Testis (tissue), 3 donors: ENCODE measurements around the gene MCTP1. TPM values are rescaled to one million over a fixed set of nuclear protein-coding genes. Genes with fewer than 3 reads are reported as not detected.
"Not testable (repeated sequence)": the region's sequence is repeated elsewhere in the genome, so short reads cannot be mapped to it uniquely, and the experiment has no call there.

ENCODE experiments used
- DNase-seq: peaks from one replicate; pipeline ENCODE4 v3.0.0-alpha.2; 2019
- H3K27ac ChIP-seq, 2 donors: fragments of 200-600 bp; sonication (generic); one replicate each; pipeline ENCODE4 v1.5.1; 2019
- H3K27me3 ChIP-seq: fragments of 200-600 bp; sonication (generic); one replicate; pipeline ENCODE4 v1.5.1; 2019
- H3K36me3 ChIP-seq: fragments of 200-600 bp; sonication (generic); one replicate; pipeline ENCODE4 v1.5.1; 2017; ENCODE audit warnings: low read depth; ENCODE audit errors: missing control alignments
- H3K4me1 ChIP-seq: fragments of 200-600 bp; sonication (generic); one replicate; pipeline ENCODE4 v1.5.1; 2019
- H3K4me3 ChIP-seq, 2 donors: fragments of 200-600 bp; sonication (generic); one replicate each; pipeline ENCODE4 v1.5.1; 2017 to 2019
- H3K9me3 ChIP-seq: fragments of 200-600 bp; sonication (generic); one replicate; pipeline ENCODE4 v1.5.1; 2017
- CTCF ChIP-seq, 3 experiments: fragments of 450-650 bp in 2 of 3; fragments of 200-600 bp in 1 of 3; sonication (generic) in 1 of 3; IDR thresholded peaks; one replicate each; pipeline ENCODE4 v1.5.1; 2016 to 2019; ENCODE audit warnings: antibody characterized with exemption in 3 of 3, mild to moderate bottlenecking in 2 of 3, moderate library complexity in 1 of 3
- POLR2A ChIP-seq: fragments of 450-650 bp; IDR thresholded peaks from one replicate; pipeline ENCODE4 v1.6.1; 2017; ENCODE audit warnings: antibody characterized with exemption, mild to moderate bottlenecking, moderate library complexity
- WGBS, 2 donors: methylation state at CpG; one replicate each; pipeline ENCODE4 v1.1.5; 2018; 5-methylcytosine and 5-hydroxymethylcytosine counted together
- intact Hi-C: fragments of 100-400 bp; cut with DNase I; formaldehyde crosslinking; loops from one replicate; pipeline ENCODE4 v1.15.1; 2023; ENCODE audit warnings: low total_unique reads
- polyA plus RNA-seq: library from polyadenylated mRNA; stranded (reverse); fragments of 350-450 nt; fragmentation: Illumina TruSeq; extraction: RNeasy Lipid Tissue Mini Kit (QIAGEN cat#74804); gene quantifications from one replicate; pipeline ENCODE4 v1.2.3, GENCODE V29; 2014; ENCODE audit warnings: low read depth, low replicate concordance; ENCODE audit not compliant: insufficient read depth
- total RNA-seq, 2 donors: library from RNA; depleted of rRNA; stranded (reverse); fragments of >200 nt; gene quantifications; one replicate each; pipeline ENCODE4 v1.2.3, GENCODE V29; 2016

The MCTP1 gene
- total and polyA plus RNA-seq, 3 donors from 2014 or later, result 7.4 to 15.5 (median 9.7) TPM

- no peak for TF ChIP-seq CTCF (IDR thresholded peaks at IDR 0.05)
- TF ChIP-seq POLR2A, result no peak
- intact Hi-C loops, result no loop called here
- Histone ChIP-seq H3K9me3 (no peaks in the 10 kb centered on the region), H3K27me3 (no peaks in the 10 kb centered on the region), H3K4me1 (no peaks in the 10 kb centered on the region), H3K4me3 (no peak overlapping the region), H3K27ac (no peak overlapping the region), H3K36me3 (no peaks in the 10 kb centered on the region)
- DNase-seq, result no peak
Observed at GRCh38 chr5:95148453-95148852, 136.4 kb downstream of the MCTP1 start.

- H3K9me3 ChIP-seq, H3K27me3 ChIP-seq, DNase-seq, H3K4me1 ChIP-seq, H3K36me3 ChIP-seq, H3K27ac ChIP-seq, intact Hi-C loops, H3K4me3 ChIP-seq: not testable (repeated sequence)
- 83 to 97% methylated on average over 2 of the region's 2 CpGs for WGBS, 2 donors
Observed at GRCh38 chr5:95143858-95144257, 141.0 kb downstream of the MCTP1 start.

- no peaks in the 10 kb centered on the region for H3K27me3 ChIP-seq
- no peaks in the 10 kb centered on the region for H3K9me3 ChIP-seq
- H3K4me3 ChIP-seq, result no peak overlapping the region
- 51 to 52% methylated on average over 3 of the region's 3 CpGs for WGBS, 2 donors
- H3K36me3 ChIP-seq, result no peaks in the 10 kb centered on the region
- no peaks in the 10 kb centered on the region for H3K4me1 ChIP-seq
- no peak for DNase-seq
- intact Hi-C loops, result no loop called here
- H3K27ac ChIP-seq, result no peak overlapping the region
- TF ChIP-seq POLR2A (no peak), CTCF (IDR thresholded peaks at IDR 0.05) (no peak)
Observed at GRCh38 chr5:95142145-95142544, 142.7 kb downstream of the MCTP1 start.

GRCh38 chr5:95141141-95141540 is 143.8 kb downstream of the MCTP1 start:
- TF ChIP-seq POLR2A (no peak), CTCF (IDR thresholded peaks at IDR 0.05) (no peak)
- Histone ChIP-seq H3K27ac (no peak overlapping the region), H3K4me1 (no peaks in the 10 kb centered on the region), H3K27me3 (no peaks in the 10 kb centered on the region), H3K9me3 (no peaks in the 10 kb centered on the region), H3K36me3 (no peaks in the 10 kb centered on the region), H3K4me3 (no peak overlapping the region)
- intact Hi-C loops, result no loop called here
- no peak for DNase-seq
- 83 to 89% methylated on average over 3 of the region's 3 CpGs for WGBS, 2 donors

- H3K36me3 ChIP-seq, result no peaks in the 10 kb centered on the region
- H3K9me3 ChIP-seq, result no peaks in the 10 kb centered on the region
- intact Hi-C loops, result no loop called here
- H3K4me3 ChIP-seq, result no peak overlapping the region
- DNase-seq, result no peak
- TF ChIP-seq CTCF (IDR thresholded peaks at IDR 0.05), result no peak
- no peak overlapping the region for H3K27ac ChIP-seq
- no peaks in the 10 kb centered on the region for H3K27me3 ChIP-seq
- no peaks in the 10 kb centered on the region for H3K4me1 ChIP-seq
- WGBS, 2 donors, result 68 to 71% methylated on average over 3 of the region's 3 CpGs
Observed at GRCh38 chr5:95134326-95134725, 150.6 kb downstream of the MCTP1 start.
